ENCODE results near the gene CARM1.

- TF ChIP-seq CTCF (IDR thresholded peaks at IDR 0.05 in 2 of 3, conservative IDR thresholded peaks at IDR 0.05 in 1 of 3; ENCODE audit: borderline replicate concordance in 1 of 3, insufficient read depth in 1 of 3, low read depth in 2 of 3, low read length in 2 of 3) (no peak), JUND (IDR thresholded peaks at IDR 0.05) (no peak)
Measured at GRCh38 chr19:10920781-10921180, 49.4 kb downstream of the CARM1 start.
